H1 (cell line): ENCODE measurements around the gene ACAP2. TPM values are rescaled to one million over a fixed set of nuclear protein-coding genes. Genes with fewer than 3 reads are reported as not detected.

Experiments used
- BCL11A ChIP-seq, 2 experiments: IDR thresholded peaks; one replicate each; pipeline ENCODE4 v1.6.1; 2011; ENCODE audit warnings: low read depth in 2 of 2, low read length in 2 of 2, mild to moderate bottlenecking in 2 of 2
- polyA plus RNA-seq, 7 experiments: library from polyadenylated mRNA; depleted of rRNA in 3 of 7; stranded (reverse) in 5 of 7; unstranded in 2 of 7; fragments of >200 nt in 5 of 7; fragments of 200-250 nt in 2 of 7; gene quantifications; 1 replicate in 5 of 7; 2 replicates in 1 of 7; 4 replicates in 1 of 7; pipeline versions ENCODE4 v1.2.1 to v1.2.3, GENCODE V29; 2011 to 2013; ENCODE audit warnings: missing spikeins in 2 of 7, mixed read lengths in 2 of 7
- total RNA-seq: library from RNA; stranded (reverse); fragmentation: NEBNext Ultra II Directional; extraction: Animal tissue kit (Norgen Biotek cat#: 25700); gene quantifications from 2 replicates; pipeline ENCODE4 v1.2.1, GENCODE V29; 2021

ACAP2 gene
- total and polyA plus RNA-seq, 2 of the 8 experiments (the other 6 are each of a cell fraction or from before 2014, with no cell fraction given) = 7.7 to 37.3 TPM

DNA sequence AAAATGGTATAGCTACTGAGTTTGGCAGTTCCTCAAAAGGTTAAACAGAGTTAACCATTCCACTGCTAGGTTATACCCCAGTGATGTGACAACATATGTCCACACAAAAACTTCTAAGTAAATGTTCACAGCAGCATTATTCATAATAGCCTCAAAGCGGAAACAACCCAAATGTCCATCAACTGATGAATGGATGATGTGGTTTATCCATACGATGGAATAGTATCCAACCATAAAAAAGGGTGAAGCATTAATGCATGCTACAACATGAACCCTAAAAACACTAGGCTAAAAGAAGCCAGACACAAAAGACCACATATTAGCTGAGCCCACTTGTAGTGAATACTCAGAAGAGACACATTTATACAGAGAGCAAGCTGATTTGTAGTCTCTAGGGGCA is 180.9 kb downstream of the ACAP2 start (continued):
- no peak for TF ChIP-seq BCL11A (IDR thresholded peaks at IDR 0.05; ENCODE audit: low read depth in 2 of 2, low read length in 2 of 2)
